Right renal cortex interstitium (tissue), 3 donors: Measurements from ENCODE around the gene SCP2. TPM values are rescaled to one million over a fixed set of nuclear protein-coding genes. Genes with fewer than 3 reads are reported as not detected.
"Not testable (repeated sequence)": the region's sequence is repeated elsewhere in the genome, so short reads cannot be mapped to it uniquely, and the experiment has no call there.

ENCODE experiments used
- DNase-seq, 3 donors: peaks; one replicate each; pipeline ENCODE4 v3.0.0-alpha.2; 2013; ENCODE audit warnings: low read depth in 3 of 3, low spot score in 2 of 3
- polyA plus RNA-seq, 3 donors: library from polyadenylated mRNA; unstranded; fragments of 120-200 nt; gene quantifications; one replicate each; pipeline ENCODE4 v1.2.1, GENCODE V29; 2013; ENCODE audit not compliant: insufficient read length in 3 of 3

The SCP2 gene
- polyA plus RNA-seq, 3 donors = 236 to 247 (median 241) TPM

DNA sequence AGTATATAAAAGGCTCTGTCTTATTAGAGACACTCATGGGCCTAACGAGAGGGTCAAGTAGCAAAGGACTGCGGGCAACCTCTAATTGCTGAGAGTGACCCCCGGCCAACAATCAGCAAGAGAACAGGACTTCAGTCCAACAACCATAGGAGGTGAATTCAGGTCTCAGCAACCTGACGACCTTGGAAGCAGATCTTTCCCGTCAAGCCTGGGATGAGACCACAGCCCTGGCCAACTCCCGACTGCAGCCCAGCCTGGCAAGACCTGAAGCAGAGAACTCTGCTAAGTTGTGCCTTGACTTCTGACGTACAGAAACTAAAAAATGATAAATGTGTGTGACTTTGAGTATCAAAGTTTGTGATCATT, 11.2 kb upstream of the SCP2 start:
- DNase-seq = no peak

DNA sequence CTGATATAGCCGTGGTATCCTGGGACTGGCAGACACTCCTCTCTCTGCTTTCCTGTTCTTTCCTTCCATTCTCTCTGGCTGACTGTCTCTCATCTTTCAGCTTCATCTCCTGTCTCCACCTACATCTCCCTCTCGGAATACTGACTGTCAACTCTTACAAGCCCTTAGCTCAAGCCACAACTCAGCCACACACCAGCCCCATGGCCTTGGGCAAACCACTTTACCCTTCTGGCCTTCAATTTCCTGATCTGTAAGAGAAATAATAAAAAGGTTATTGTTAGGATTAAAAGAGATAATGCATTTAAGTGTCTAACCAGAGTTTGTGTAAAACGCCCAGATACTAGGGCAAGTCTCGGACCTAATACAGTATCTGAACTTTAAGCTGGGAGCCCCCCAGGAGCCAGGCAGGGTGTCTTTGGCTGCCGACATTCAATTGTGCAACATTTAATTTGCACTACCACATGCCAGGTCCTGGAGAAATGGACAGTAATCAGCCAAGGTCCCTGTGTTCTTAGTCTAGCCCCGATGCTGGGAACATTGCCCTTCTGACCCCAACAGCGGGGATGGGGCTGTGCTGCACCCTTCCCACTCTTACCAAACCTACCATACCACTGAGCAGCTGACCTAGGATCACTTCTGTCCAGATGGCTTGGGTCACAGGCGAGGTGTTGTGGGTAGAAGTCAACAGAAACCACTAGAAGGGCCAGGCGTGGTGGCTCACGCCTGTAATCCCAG, 10.7 kb upstream of the SCP2 start:
- no peak for DNase-seq

DNA sequence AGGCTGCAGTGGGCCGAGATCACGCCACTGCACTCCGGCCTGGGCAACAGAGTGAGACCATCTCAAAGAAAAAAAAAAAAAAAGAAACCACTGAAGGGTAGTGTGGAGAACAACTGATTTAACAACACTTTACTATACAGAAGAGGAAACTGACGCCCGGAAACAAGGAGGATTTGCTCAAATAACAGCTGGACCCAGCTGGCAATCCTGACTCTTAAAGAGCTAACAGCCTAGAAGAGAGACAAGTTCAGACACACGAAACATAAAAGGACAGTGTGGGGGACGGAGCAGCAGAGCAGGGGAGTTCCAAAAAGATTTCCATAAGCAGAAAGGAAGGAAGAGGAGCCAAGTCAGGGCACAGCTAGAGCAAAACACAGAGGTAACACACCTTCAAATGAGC, 9.9 kb upstream of the SCP2 start:
- peak in 1 of 3 donors; percentile 63 for DNase-seq

DNA sequence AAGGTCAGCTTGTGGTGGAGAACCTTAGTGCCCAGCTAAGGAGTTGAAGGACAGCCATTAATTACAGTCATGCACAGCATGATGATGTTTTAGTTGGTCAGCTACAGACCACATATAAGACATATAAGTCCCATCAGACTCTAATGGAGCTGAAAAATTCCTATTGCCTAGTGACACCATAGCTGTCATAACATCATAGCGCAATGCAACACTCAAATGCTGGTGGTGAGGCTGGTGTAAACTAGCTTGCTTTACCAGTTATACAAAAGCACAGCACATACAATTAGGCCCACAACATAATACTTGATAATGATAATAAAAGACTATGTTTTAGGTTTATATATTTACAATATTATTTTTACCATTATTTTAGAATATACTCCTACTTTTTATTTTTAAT, 9.5 kb upstream of the SCP2 start:
- no peak for DNase-seq

DNA sequence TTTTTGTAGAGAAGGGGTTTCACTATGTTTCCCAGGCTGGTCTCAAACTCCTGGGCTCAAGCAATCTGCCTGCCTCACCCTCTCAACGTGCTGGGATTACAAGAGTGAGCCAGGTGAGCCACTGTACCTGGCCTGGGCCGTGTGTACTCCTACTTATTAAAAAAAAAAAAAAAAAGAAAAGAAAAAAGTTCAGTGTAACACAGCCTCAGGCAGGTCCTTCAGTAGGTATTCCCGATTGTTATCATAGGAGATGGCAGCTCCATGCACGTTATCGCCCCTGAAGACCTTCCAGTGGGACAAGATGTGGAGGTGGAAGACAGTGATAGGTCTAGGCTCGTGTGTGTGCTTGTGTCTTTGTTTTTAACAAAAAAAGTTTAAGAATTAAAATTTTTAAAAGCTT, 8.9 kb upstream of the SCP2 start:
- no peak for DNase-seq

DNA sequence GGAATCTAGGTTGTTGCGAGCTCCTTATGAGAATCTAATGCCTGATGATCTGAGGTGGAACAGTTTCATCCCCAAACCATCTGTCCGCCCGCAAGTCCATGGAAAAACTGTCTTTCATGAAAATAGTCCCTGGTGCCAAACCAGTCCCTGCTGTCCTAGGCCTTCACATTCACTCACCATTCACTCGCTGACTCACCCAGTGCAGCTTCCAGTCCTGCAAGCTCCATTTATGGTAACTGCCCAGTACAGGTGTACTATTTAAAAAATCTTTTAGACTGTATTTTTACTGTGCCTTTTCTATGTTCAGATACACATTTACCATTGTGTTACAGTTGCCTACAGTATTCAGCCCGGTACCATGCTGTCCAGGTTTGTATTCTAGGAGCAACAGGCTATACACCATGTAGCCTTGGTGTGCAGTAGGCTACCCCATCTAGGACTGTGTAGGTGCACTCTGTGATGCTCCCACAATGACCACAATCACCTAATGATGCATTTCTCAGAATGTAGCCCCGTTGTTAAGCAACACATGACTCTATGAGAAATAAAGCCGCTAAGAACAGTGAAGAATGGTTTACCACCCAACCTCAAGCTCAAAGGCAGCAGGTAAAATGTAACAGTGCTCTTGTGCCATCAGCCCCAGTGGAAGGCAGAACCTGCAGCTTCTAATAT, 7.9 kb upstream of the SCP2 start:
- no peak for DNase-seq

DNA sequence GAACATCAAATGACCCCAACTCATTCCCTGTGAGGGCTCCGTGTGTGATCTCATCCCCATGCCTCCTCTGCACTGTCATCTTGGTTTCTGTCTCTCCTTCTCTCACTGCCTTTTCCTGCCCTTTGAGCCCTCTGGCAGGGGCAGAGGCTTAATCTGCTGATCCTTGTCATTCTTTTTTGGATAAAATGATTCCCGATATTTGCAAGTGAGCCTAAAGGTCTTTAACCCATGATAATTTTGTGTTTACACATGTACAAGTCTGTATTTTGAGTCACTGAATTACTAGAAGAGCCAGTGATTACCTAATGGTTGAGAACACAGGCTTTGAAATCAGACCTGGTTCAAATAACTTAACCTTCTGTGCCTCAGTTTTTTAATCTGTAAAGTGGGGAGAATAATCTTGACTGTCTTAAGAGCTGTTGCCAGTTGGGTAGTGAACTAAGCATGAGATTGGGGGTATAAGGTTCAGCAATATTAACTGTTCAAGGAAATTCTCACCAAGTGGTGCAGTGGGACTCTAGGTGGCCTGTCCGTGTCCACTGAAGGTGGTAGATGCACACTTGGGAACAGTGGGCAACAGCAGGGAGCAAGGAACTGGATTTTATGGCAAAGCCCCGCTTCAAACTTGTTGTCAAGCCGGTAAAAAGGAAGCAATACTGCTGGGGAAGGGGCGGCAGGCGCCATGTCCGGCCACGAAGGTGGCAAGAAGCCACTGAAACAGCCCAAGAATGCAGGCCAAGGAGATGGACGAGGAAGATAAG, 7.2 kb upstream of the SCP2 start:
- no peak for DNase-seq

DNA sequence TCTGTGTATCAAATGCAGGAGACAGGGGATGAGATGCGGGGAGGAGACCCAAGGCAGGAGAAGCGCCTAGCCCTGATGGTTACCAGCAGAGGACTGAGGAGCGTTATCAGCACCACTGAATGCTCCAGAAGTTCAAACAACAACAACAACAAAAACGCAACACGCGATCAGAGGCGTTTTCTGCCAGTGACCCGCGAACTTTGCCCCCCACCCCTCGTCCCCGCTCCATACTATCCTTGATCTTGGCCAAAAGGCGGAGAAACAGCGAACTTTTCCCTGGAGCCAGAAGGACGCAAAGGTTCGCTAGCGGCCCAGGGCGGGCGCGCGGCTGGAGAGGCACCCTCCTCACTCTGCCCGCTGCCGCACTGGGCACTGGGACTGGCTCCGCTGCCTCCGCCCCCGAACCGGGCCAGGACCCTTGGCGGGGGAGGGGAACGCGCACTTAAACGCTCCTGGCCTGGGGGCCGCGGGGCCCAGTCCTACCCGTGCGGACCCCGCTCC, 6.2 kb upstream of the SCP2 start:
- no peak for DNase-seq

DNA sequence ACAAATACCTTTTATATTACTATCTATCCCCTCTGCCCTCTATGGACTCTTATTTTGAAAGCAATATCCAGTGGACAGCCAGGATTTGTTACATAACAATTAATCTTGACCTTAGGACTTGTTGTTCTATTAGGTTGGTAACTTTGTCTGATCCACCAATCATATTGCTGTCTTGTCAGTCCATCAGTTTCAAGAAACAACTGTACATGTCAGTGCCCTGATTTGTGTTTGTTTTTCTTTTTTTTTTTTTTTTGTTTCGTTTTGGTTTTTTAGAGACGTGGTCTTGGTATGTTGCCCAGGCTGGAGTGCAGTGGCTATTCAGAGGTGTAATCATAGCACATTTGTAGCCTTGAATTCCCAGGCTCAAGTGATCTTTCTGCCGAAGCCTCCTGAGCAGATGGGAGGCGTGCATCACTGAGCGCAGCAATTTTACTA, 1.5 kb upstream of the SCP2 start:
- no peak for DNase-seq

DNA sequence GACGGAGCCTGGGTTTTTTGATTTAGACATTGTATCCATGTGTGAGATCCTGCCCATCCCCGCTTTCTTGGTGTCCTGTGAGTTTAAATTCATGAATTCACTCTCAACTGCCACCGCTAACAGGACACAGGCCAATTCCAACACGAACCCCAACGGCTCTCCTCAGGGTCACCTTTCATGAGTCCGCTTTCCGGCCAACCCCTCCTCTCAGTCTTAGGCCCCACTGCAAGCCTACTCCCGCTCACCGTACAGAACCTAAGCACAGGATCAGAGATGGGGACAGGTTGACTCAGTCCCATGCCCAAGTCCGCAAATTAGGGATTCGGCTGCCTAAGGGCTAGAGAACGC, 238 bp upstream of the SCP2 start:
- no peak for DNase-seq

DNA sequence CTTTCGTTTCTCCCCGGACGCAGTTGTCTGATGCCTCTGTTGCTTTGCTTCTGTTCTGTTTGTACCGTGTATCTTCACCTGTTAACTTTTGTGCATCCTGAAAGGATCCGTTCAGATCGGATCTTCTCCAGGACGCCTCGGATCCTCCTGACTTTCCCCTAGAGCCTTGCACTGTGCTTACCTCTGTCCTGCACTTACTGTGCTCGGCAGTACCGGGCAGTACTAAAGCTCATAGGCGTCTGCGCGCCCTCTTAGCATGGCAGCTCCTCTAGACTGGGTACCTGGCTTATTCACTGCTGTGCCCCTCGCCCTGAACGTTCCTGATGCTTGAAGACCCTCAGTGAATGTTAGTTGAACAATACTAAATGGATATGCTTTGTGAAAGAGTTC, 934 bp downstream of the SCP2 start:
- no peak for DNase-seq

DNA sequence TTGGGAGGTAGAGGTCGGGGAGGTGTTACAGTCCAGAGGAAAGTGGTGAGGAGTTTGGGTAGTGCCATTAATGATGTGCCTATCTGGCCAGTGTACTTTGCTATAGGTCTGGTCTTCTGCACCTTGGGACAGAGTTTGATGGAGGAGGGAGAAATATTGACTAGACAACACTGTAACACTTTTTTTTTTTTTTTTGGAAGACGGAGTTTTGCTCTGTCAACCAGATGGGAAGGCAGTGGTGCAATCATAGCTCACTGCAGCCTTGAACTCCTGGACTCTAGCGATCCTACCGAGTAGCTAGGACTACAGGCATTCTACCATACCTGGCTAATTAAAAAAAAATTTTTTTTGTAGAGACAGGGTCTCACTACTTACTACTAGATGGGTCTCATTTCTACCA, 1.9 kb downstream of the SCP2 start:
- no peak for DNase-seq

DNA sequence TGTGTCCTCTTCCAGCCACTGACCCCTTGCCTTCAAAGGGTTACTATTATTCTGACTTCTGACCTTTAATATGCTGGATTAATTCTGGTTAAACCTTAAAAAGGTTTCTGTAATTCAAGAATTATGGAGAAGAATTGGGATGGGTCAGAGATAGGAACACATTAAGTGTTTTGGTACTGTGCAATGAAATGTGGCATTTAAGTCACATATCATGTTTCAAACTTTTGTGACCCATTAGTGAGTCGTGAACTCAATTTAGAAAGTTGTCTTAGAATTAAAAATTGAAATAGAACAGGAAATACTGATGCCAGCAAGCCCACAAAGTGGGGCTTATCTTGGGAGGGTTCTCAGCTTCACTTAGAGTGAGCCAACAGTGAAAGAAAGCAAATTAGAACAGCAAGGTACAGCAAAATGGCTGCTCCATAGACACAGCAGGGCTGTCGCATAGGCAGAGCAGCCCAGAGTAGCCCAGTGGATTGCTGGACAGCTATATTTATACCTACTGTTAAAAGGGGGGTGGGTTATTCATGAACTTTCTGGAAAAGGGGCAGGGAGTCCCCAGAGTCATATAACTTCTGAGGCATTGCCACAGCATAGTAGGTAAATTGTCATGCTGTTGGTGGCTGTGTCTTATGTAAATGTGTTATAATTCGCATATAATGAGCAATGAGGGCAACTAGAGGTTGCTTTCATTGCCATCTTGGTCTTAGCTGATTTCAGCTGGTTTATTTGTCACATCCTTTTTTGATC, 10.5 kb downstream of the SCP2 start:
- no peak for DNase-seq

DNA sequence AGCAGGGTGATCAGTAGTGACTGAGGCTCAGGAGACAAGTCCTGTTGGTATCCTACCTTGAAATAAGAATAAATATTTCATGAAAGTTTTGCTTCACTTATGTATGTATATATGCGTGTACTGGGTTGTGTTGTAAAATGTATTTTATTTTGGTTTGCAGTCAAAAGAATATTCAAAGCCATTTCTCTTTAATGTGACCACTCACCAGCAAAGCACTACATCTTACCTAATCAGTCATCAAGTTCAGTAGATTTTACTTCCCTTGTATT, 11.0 kb downstream of the SCP2 start:
- DNase-seq = no peak

DNA sequence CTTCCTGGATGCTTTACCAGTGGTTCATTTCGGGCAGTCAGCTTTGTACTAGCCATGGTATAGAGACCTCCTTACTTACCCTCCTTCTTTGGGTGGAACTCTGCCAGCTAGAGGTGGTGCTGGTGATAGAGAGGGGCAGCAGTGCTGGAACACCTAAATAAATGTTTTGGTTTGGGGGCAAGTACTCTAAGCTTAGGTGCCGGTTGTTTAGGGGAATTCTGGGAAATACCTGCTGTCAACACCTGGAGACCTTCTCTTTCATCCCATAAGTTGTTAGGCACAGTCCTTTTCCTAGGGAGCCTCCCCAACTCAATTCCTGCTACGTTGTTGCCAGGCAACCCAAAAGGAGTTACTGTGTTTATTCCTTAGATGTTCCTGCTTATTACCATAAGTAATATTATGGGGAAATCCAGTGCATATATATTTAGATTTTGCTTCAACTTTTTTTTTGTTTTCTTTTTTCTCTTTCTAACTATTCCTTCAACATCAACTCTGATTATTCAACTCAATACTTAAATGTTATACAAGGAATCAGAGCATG, 16.9 kb downstream of the SCP2 start:
- no peak for DNase-seq

DNA sequence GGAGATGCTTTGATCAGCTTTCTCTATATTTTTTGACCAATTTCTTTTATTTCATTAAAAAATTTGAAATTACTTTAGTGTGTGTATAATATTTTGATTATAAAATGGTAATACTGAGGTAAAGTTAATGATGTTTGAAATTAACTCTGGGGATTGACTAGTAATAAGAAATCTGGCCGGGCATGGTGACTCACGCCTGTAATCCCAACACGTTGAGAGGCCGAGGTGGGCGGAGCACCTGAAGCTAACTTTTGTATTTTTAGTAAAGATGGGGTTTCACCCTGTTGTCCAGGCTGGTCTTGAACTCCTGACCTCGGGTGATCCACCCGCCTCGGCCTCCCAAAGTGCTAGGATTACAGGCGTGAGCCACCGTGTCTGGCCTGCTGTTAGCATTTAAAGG, 17.5 kb downstream of the SCP2 start:
- DNase-seq = no peak

DNA sequence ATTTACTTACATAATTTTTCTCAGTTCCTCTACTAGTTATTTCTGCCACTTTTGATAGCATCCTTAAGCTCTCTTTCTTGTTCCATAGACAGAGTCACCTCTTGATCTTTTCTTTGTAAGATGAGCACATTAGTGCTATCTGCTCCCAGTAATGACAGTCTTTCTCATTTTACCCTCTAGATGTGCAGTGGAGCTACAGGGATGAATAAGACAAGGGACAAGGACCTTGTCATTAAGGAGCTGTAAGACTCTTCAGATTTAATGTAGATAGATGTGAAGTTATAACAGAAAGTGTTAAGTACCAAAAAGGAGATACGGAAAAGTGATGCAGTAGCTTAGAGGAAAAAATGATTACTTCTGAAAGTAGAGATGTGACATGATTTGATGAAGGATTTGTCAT, 20.4 kb downstream of the SCP2 start:
- no peak for DNase-seq

DNA sequence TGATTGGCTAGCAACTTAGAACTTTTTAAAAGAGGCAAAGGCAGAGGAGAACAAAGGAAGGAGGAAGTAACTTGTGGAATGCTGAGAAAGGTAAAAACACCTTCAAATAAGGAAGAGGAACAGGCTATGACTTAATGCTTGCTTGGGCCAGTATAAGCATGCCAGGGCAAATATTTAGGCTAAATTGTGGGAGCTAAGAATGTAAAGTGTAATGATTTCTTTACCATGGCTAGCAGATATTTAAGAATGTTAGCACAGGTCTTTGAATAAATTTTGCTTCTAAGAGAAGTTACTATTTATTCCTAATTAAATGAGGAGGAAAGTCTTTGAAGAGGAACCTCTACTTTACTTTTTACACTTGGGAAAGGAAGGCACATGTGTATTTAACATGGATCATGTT, 22.5 kb downstream of the SCP2 start:
- not testable (repeated sequence) for DNase-seq

DNA sequence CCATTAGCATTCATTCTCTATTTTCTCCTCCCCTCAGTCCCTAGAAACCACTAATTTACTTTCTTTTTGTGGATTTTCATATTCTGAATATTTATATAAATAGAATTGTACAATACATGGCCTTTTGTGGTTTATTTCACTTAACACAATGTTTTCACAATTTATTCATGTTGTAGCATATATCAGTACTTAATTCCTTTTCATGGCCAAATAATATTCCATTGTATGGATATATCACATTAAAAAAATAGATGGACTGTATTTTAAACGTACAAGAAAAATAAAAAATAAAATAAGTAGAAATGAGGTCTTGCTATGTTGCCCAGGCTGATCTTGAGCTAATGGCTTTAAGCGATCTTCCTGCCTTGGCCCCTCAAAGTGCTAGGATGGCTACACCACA, 25.0 kb downstream of the SCP2 start:
- DNase-seq = no peak

DNA sequence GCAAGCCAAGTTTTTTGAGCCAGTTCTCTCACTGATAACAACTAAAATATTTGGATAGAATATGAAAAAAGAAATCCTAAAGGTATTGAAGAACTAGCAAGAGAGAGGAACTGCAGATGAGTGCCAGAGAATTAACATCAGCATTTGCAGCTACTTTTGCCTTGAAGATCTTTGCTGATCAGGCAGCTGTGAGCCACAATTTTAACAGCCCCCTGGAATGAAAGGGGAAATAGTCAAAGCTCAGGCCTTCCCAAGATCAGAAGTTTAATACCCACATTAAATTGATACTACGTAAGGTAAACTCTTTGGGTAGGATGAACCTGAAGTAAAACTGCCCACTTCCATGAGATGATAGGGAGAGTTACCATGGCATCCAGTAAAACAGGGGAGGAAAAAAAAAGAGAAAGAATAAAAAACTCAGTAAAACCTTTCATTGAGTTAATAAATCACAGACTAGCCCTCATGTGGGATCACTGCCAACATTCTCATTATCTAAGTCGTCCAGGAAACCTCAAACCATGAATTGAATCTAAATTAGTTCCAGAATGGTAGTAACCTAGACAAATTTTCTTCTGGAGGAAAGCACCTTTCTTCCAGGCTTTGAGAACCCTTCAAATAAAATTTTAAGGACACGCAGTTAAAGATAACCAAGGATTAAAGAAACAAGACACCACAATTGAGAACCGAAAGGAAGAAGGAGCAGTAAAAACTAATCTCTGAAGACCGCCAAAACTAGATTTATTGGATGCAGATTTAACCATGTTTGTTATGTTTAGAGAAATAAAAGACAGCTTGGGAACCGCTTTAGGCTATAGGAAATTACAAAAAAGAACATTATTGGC, 28.3 kb downstream of the SCP2 start:
- peak; percentile 53 to 61 (median 61) for DNase-seq
